Endothelial cell of umbilical vein (primary cell): ENCODE data around the gene SSR4. TPM values are rescaled to one million over a fixed set of nuclear protein-coding genes. Genes with fewer than 3 reads are reported as not detected.

Experiments used
- BruUV-seq: library from RNA; stranded (reverse); fragments of 400-500 nt; replicated peaks from 2 replicates; lab custom pipeline; 2021; lab: Mats Ljungman, UMichigan
- CTCF ChIA-PET: fragments of 300-600, 350-600 bp; sonication (Branson Sonifier 250); formaldehyde crosslinking; loops from one replicate; lab custom pipeline; 2021; ENCODE audit warnings: antibody characterized with exemption, inconsistent platforms; lab: Charles Lee
- POLR2A ChIA-PET: fragments of 300-600, 350-600 bp; sonication (Branson Sonifier 250); formaldehyde crosslinking; loops from one replicate; lab custom pipeline; 2021; ENCODE audit warnings: antibody characterized with exemption, inconsistent platforms; lab: Charles Lee
- DNase-seq: peaks from one replicate; pipeline ENCODE4 v3.0.0-alpha.2; 2011; ENCODE audit warnings: low read depth, low spot score
- FAIRE-seq: peaks from 2 replicates; lab custom pipeline; 2011; peaks lifted over from hg19 to GRCh38; lab: Jason Lieb, UNC
- H2AFZ ChIP-seq: 2 replicates; pipeline ENCODE4 v1.6.0; 2012; ENCODE audit warnings: low read depth, low read length, control low read depth, inconsistent platforms
- H3K27ac ChIP-seq: 2 replicates; pipeline ENCODE4 v1.5.1; 2011; ENCODE audit warnings: low read depth, mild to moderate bottlenecking, control low read depth, low read length, moderate library complexity; ENCODE audit not compliant: insufficient read depth
- H3K27me3 ChIP-seq, 2 experiments: 2 replicates each; pipeline versions ENCODE4 v1.6.0 to v1.6.1; 2011; ENCODE audit warnings: low read length in 2 of 2, mixed read lengths in 1 of 2; ENCODE audit not compliant: control insufficient read depth in 2 of 2, insufficient read depth in 2 of 2
- H3K36me3 ChIP-seq, 2 experiments: 2 replicates in 1 of 2; 3 replicates in 1 of 2; pipeline ENCODE4 v1.5.1; 2011; ENCODE audit warnings: low read length in 2 of 2, mild to moderate bottlenecking in 1 of 2, moderate library complexity in 1 of 2; ENCODE audit not compliant: control insufficient read depth in 2 of 2, insufficient read depth in 2 of 2; ENCODE audit errors: extremely low read depth in 1 of 2
- H3K4me1 ChIP-seq: 3 replicates; pipeline ENCODE4 v1.5.1; 2011; ENCODE audit warnings: mild to moderate bottlenecking, low read length; ENCODE audit not compliant: control insufficient read depth, insufficient read depth; ENCODE audit errors: extremely low read depth
- H3K4me2 ChIP-seq: 2 replicates; pipeline ENCODE4 v1.6.1; 2011; ENCODE audit warnings: low read length, control low read depth, mixed read lengths; ENCODE audit not compliant: insufficient read depth
- H3K4me3 ChIP-seq, 3 experiments: fragments of 200-600 bp in 1 of 3; sonication (generic), shearing (Covaris generic) in 1 of 3; replicated peaks in 1 of 3; 2 replicates each; pipeline ENCODE4 v1.5.1; 2011 to 2016; ENCODE audit warnings: control low read depth in 3 of 3, low read length in 3 of 3, mild to moderate bottlenecking in 2 of 3, inconsistent platforms in 1 of 3, low read depth in 1 of 3, moderate library complexity in 1 of 3; ENCODE audit not compliant: insufficient read depth in 1 of 3
- H3K79me2 ChIP-seq: 2 replicates; pipeline ENCODE4 v1.6.0; 2012; ENCODE audit warnings: low read length, inconsistent platforms; ENCODE audit not compliant: control insufficient read depth, insufficient read depth
- H3K9ac ChIP-seq: replicated peaks from 2 replicates; pipeline ENCODE3; 2011; ENCODE audit warnings: low read length, control low read depth; ENCODE audit not compliant: insufficient read depth; ENCODE audit errors: extremely low read depth
- H3K9me1 ChIP-seq: replicated peaks from 3 replicates; pipeline ENCODE4 v1.6.0; 2011; ENCODE audit warnings: mild to moderate bottlenecking, low read length; ENCODE audit not compliant: control insufficient read depth, insufficient read depth; ENCODE audit errors: extremely low read depth
- H3K9me3 ChIP-seq: replicated peaks from 2 replicates; pipeline ENCODE4 v1.5.1; 2012; ENCODE audit warnings: low read length, inconsistent platforms; ENCODE audit not compliant: control insufficient read depth, insufficient read depth
- H4K20me1 ChIP-seq: replicated peaks from 2 replicates; pipeline ENCODE3; 2011; ENCODE audit warnings: mild to moderate bottlenecking, low read length; ENCODE audit not compliant: control insufficient read depth, insufficient read depth; ENCODE audit errors: extremely low read depth
- EZH2 ChIP-seq: IDR thresholded peaks from 2 replicates; pipeline ENCODE4 v1.6.1; 2012; ENCODE audit warnings: borderline replicate concordance, low read depth, mild to moderate bottlenecking, moderate library complexity, low read length, inconsistent platforms; ENCODE audit not compliant: severe bottlenecking
- FOS ChIP-seq: IDR thresholded peaks from 2 replicates; pipeline ENCODE4 v1.6.1; 2011; ENCODE audit warnings: mild to moderate bottlenecking, low read length, moderate library complexity, borderline replicate concordance; ENCODE audit not compliant: insufficient read depth
- GATA2 ChIP-seq: IDR thresholded peaks from 2 replicates; pipeline ENCODE4 v1.7.0; 2011; ENCODE audit warnings: low read depth, mild to moderate bottlenecking, moderate library complexity, mixed read lengths, low read length; ENCODE audit not compliant: insufficient read length, insufficient read depth
- JUN ChIP-seq: IDR thresholded peaks from 2 replicates; pipeline ENCODE4 v1.6.1; 2011; ENCODE audit warnings: borderline replicate concordance, low read depth; ENCODE audit not compliant: insufficient read length, insufficient read depth
- MYC ChIP-seq: IDR thresholded peaks from one replicate; pipeline ENCODE4 v1.6.1; 2011; ENCODE audit warnings: mild to moderate bottlenecking, low read depth, low read length
- POLR2A ChIP-seq: IDR thresholded peaks from 2 replicates; pipeline ENCODE4 v1.6.1; 2012; ENCODE audit warnings: low read depth, mild to moderate bottlenecking, control low read depth, low read length
- POLR2AphosphoS5 ChIP-seq: IDR thresholded peaks from 2 replicates; pipeline ENCODE4 v1.6.1; 2012; ENCODE audit warnings: low read depth, mild to moderate bottlenecking, control low read depth, low read length, moderate library complexity; ENCODE audit not compliant: insufficient read depth
- dilution Hi-C: fragments of 300-500 bp; cut with MboI; formaldehyde crosslinking; loops from one replicate; pipeline ENCODE4 v1.15.0; 2019; ENCODE audit warnings: low sequenced_read_pairs; ENCODE audit not compliant: extremely low pct_ligation_motif_present
- intact Hi-C: fragments of 100-400 bp; cut with micrococcal nuclease; formaldehyde crosslinking; loops from one replicate; pipeline ENCODE4 v1.10.0; 2022
- polyA plus RNA-seq, 4 experiments: library from polyadenylated mRNA; depleted of rRNA in 3 of 4; stranded (reverse) in 3 of 4; unstranded in 1 of 4; fragments of >200 nt; gene quantifications; 2 replicates each; pipeline versions ENCODE4 v1.2.1 to v1.2.3, GENCODE V29; 2011 to 2012; ENCODE audit warnings: missing spikeins in 1 of 4
- total RNA-seq: library from RNA; stranded (reverse); gene quantifications from 2 replicates; pipeline ENCODE4 v1.2.3, GENCODE V29; 2021
- TF ChIP-seq, protein P1 (sequence below): IDR thresholded peaks from 2 replicates; pipeline ENCODE4 v1.6.1; 2011; ENCODE audit not compliant: insufficient read depth, insufficient read length
- TF ChIP-seq, protein P2 (sequence below), 2 donors: IDR thresholded peaks; 1 replicate in 1 of 2; 2 replicates in 1 of 2; pipeline ENCODE4 v1.5.1; 2011; ENCODE audit warnings: low read length in 2 of 2, mild to moderate bottlenecking in 2 of 2, moderate library complexity in 2 of 2, control low read depth in 1 of 2, inconsistent platforms in 1 of 2, low read depth in 1 of 2; ENCODE audit not compliant: insufficient read depth in 1 of 2; ENCODE audit errors: extremely low read depth in 1 of 2

SSR4 gene
- total and polyA plus RNA-seq, 2 donors (not counting 3 experiments of a cell fraction or from before 2014, with no cell fraction given): 235 to 732 TPM

DNA sequence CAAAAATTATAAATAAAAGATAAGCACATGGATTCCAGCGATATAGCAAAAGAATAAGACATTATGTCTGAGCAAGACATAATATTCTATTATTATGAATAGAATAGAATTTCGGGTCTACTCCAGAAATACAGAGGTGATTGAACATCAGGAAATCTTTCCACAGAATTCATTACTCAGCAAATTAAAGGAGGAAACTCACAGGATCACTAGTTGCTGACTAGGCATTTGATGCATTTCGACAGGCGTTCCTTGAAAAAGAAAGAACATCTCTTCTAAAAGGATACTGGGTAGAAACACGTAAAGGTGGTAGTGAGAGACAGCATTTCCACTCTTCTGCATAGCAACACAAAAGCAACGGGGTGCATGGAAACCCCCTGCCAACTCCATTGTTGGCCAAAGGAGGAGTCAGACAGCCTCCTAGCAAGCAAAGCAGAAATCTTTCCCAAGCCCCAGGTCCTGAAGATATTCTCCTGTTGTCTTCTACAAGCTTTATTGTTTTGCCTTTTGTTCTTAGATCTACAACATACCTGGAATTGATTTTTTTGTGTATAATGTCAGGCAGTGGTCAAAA lies 50.1 kb downstream of the SSR4 start:
- H3K9ac ChIP-seq: no peak overlapping the region
- H3K4me2 ChIP-seq: no peak overlapping the region
- no peaks in the 10 kb centered on the region for H3K4me1 ChIP-seq
- H3K9me3 ChIP-seq: no peaks in the 10 kb centered on the region
- dilution Hi-C loops (no loop called here), intact Hi-C loops (no loop called here)
- H3K27me3 ChIP-seq: peaks cover 8 to 14% of the 10 kb centered on the region in 2 experiments
- BruUV-seq: no TSS peak
- FAIRE-seq (no peak), DNase-seq (no peak)
- no peaks in the 10 kb centered on the region for H4K20me1 ChIP-seq
- no peak overlapping the region for H3K4me3 ChIP-seq
- H2AFZ ChIP-seq: no peak overlapping the region
- no peaks in the 10 kb centered on the region for H3K9me1 ChIP-seq
- ChIA-PET CTCF (no interaction called here), POLR2A (no interaction called here)
- no peaks in the 10 kb centered on the region for H3K36me3 ChIP-seq
- TF ChIP-seq FOS: no peak
- no peak for TF ChIP-seq JUN
- TF ChIP-seq, protein P1, sequence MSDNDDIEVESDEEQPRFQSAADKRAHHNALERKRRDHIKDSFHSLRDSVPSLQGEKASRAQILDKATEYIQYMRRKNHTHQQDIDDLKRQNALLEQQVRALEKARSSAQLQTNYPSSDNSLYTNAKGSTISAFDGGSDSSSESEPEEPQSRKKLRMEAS: no peak
- no peak for TF ChIP-seq EZH2
- no peak for TF ChIP-seq MYC
- TF ChIP-seq, protein P2, sequence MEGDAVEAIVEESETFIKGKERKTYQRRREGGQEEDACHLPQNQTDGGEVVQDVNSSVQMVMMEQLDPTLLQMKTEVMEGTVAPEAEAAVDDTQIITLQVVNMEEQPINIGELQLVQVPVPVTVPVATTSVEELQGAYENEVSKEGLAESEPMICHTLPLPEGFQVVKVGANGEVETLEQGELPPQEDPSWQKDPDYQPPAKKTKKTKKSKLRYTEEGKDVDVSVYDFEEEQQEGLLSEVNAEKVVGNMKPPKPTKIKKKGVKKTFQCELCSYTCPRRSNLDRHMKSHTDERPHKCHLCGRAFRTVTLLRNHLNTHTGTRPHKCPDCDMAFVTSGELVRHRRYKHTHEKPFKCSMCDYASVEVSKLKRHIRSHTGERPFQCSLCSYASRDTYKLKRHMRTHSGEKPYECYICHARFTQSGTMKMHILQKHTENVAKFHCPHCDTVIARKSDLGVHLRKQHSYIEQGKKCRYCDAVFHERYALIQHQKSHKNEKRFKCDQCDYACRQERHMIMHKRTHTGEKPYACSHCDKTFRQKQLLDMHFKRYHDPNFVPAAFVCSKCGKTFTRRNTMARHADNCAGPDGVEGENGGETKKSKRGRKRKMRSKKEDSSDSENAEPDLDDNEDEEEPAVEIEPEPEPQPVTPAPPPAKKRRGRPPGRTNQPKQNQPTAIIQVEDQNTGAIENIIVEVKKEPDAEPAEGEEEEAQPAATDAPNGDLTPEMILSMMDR (IDR thresholded peaks at IDR 0.05; ENCODE audit: extremely low read depth in 1 of 2, insufficient read depth in 1 of 2, low read depth in 1 of 2, low read length in 2 of 2): no peak
- no peak for TF ChIP-seq POLR2AphosphoS5
- no peak for TF ChIP-seq POLR2A
- TF ChIP-seq GATA2: no peak
- no peak overlapping the region for H3K27ac ChIP-seq
- H3K79me2 ChIP-seq: no peaks in the 10 kb centered on the region
